ENCODE data around the gene AHNAK.
"Not testable (repeated sequence)": the region's sequence is repeated elsewhere in the genome, so short reads cannot be mapped to it uniquely, and the experiment has no call there.

AHNAK gene

GRCh38 chr11:62457478-62457877 is 89.1 kb downstream of the AHNAK start:
- DNase-seq (ENCODE audit: low spot score): no peak

DNA sequence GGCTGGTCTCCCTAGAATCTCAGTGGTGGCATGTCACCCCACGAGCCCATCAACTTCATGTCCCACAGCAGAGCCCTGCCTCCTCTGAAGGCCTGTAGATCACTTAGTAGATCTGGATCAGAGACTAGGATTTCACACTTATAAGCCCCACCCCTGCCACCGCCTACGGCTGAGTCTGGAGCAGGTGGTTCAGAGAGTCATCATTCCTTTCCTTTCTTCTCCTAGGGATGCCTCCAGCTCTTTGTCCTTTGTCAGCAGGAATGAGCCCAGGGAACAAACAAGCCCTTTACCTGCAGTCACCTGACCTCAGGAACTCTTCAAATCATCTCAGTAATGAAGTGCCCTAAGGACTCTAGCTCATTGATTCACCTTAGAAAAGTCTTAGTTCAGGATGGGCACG is 90.0 kb downstream of the AHNAK start:
- DNase-seq (ENCODE audit: low spot score): no peak

GRCh38 chr11:62452839-62453468 is 93.7 kb downstream of the AHNAK start:
- no peak for DNase-seq (ENCODE audit: low spot score)

DNA sequence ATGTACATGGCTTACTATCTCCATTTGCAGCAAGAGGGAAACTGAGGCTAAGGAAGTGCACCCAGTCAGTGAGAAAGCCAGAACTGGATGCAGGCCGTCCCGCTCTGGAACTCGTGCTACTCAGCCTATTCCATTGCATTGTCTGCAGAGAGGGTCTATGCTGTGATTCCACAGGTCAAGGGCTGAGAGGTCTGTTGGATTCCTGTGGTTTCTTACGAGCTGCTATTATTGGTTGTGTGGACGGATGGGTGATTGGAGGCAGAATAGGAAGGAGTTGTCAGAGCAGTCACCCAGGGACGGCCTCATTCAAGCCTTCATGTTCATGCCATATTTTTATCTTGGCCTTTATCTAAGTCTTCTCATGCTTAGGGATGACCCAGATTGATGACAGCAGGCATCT is 94.3 kb downstream of the AHNAK start:
- DNase-seq (ENCODE audit: low spot score): no peak

DNA sequence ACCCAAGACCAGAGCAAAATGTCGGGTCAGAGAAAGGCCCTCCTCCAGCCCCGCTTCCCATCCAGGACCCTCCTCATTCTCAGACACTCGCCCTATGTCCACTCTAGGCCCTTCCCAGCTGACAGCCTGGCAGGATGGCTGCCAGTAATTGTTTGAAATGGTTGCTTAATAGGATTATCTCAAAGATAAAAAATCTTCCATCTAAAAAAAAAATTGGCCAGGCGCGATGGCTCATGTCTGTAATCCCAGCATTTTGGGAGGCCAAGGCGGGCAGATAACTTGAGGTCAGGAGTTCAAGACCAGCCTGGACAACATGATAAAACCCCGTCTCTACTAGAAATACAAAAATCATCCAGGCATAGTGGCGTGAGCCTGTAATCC is 95.4 kb downstream of the AHNAK start:
- no peak for DNase-seq (ENCODE audit: low spot score)

DNA sequence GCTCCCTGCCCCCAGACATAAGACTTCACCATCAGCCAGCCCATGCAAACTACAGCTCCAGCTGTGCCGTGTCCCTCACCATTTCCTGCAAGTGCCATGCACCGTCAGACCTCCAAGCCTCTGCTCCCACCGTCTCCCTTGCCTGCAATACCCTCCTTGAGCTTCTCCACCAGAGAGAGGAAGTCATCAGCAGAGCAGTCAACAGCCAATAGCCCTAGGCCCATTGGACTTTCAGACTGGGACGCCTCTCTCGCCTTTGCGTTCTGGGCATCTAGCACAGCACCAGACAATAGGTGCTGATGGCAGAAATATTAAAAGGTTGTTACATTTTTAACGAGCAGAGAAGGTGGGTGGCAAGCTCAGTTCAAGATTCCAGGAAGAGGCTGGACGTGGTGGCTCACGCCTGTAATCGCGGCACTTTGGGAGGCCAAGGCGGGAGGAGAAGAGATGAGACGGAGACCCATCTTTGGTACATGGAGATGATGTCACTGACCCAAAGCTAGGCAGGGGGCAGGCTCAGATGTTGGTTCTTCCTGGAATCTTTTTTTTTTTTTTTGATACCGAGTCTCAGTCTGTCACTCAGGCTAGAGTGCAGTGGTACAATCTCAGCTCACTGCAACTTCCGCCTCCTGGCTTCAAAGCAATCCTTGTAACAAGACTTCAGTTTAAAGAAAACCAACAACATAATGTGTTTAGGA is 95.9 kb downstream of the AHNAK start:
- DNase-seq (ENCODE audit: low spot score): no peak

DNA sequence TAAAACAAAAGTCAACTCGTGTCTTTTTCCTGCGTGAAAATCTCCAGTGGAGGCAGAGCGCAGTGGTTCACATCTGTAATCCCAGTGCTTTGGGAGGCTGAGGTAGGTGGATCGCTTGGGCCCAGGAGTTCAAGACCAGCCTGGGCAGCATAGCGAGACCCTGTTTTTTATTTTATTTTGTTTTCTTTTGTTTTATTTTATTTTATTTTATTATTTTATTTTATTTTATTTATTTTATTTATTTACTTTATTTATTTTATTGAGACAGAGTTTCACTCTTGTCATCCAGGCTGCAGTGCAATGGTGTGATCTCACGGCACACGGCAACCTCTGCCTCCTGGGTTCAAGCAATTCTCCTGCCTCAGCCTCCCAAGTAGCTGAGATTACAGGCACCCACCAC is 96.7 kb downstream of the AHNAK start:
- DNase-seq (ENCODE audit: low spot score): not testable (repeated sequence)

- DNase-seq (ENCODE audit: low spot score): no peak
These were observed 97.2 kb downstream of the AHNAK start for GRCh38 chr11:62449451-62449851.

- no peak for DNase-seq (ENCODE audit: low spot score)
These were observed 100.5 kb downstream of the AHNAK start for GRCh38 chr11:62446091-62446490.

- DNase-seq (ENCODE audit: low spot score): no peak
These were observed 101.3 kb downstream of the AHNAK start for GRCh38 chr11:62445314-62445740.

- DNase-seq (ENCODE audit: low spot score): no peak
These were observed 101.8 kb downstream of the AHNAK start for GRCh38 chr11:62444835-62445234.

GRCh38 chr11:62444236-62444833 is 102.3 kb downstream of the AHNAK start:
- no peak for DNase-seq (ENCODE audit: low spot score)

DNA sequence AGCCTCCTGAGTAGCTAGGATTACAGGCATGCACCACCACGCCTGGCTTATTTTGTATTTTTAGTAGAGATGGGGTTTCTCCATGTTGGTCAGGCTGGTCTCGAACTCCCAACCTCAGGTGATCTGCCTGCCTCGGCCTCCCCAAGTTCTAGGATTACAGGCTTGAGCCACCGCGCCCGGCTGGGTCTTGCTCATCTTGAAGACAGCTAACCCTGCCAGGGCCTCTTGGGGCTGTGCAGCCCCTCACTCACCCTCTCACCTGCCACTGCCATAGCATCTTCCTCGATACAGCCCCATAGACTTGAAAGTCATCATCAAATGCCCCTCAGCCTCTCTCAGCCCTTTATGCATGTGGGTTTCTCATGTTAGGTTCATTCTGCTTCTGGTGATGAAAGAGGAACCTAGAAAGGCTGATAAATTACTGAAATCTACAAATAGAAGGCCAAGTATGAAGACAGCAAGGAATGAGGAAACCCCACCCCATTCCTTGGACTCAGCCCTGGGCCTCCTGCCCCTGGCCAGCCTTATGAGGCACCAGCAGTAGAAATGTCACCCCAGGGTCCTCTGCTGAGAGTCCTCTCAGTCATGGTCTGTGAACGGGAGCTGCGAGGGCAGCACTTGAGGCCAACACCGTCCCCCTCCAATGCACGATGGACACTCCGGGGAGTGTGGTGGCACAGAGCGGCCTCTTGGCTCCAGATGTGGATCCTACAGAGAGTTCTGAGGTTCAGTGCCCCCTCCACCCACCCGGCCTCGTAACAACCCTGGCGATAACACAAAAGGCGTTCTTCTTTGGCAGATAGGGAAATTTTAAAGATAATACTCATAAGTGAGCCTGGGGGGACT is 103.0 kb downstream of the AHNAK start:
- DNase-seq (ENCODE audit: low spot score): no peak

DNA sequence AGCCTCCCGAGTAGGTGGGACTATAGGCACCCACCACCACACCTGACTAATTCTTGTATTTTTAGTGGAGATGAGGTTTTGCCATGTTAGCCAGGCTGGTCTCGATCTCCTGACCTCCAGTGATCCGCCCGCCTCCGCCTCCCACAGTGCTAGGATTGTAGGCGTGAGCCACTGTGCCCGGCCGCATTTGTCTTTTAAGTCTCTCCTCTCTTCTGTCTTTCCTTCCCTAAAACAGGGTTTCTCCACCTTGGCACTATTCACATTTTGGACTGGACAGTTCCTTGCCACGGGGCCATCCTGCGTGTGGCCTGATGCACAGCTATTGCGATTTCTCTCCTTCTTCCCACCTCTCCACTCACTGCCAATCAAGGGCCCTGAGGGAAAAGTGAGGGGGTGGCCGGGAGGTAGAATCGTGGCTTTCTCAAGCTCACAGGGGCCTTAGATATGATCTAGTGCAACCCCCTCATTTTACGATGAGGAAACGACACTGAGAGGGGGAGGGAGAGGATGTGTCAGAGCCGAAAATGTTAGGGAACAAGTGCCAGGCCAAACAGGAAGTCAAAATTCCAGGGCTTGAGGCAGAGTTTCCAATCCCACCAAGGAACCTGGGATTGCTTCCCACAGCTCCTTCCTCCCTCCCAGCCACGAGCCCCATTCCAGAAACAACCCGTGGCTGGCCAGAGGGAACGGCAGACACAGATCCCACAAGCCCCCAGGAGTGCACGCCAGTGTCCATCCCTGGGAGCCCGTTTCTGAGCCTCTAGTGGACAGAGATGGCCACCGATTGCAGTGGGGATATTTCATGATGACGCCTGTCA is 106.6 kb downstream of the AHNAK start:
- no peak for DNase-seq (ENCODE audit: low spot score)

GRCh38 chr11:62438641-62439040 is 108.0 kb downstream of the AHNAK start:
- no peak for DNase-seq (ENCODE audit: low spot score)

DNA sequence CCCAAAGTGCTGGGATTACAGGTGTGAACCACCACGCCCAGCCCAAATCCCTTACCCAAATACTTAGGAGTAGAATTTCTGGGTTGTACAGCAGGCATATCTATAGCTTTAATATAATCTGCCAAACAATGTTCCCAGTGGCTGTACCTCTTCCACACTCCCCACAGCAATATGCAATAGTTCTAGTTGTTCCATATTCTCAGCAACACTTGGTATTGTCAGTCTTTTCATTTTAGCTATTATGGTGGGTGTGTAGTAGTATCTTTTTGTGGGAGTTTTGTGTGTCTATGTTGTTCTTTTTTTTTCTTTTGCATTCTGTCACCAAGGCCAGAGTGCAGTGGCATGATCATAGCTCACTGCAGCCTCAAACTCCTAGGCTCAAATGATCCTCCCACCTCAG is 109.0 kb downstream of the AHNAK start:
- no peak for DNase-seq (ENCODE audit: low spot score)

DNA sequence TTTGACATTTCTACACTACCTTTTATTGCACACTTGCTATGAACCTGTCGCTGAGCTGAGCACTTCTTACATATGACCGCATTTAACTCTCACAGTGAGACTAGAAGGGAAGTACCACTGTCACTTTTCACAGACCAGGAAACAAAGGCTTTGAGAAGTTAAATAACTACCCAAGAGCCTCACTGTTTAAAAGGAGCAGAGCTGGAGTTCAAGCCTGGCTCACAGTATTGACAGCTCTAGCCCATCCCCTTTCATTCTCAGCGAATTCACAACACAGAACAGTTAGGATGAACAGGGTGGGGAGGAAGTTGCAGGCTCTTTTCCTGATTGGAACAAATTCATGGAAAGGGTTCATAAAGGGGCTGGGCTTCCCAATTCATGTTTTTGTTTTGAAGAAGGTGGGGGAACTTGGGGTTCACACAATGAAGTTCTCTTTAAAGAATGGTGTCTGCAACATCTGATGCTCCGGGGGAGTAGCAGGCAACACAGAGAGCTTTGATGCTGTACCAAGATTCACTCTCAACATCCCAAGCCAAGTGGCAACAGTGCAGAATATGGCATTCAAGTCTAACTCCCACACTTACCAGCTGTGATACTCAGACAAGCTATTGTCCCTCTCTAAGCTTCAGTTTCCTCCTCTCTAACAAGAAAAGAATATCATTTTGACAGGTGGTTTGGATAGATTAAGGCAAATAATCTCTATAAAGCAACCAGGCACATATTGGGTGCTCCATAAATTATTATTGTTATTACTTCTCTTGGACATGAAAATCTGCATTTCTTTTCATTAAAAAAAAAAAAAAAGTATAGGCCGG is 110.6 kb downstream of the AHNAK start:
- no peak for DNase-seq (ENCODE audit: low spot score)

DNA sequence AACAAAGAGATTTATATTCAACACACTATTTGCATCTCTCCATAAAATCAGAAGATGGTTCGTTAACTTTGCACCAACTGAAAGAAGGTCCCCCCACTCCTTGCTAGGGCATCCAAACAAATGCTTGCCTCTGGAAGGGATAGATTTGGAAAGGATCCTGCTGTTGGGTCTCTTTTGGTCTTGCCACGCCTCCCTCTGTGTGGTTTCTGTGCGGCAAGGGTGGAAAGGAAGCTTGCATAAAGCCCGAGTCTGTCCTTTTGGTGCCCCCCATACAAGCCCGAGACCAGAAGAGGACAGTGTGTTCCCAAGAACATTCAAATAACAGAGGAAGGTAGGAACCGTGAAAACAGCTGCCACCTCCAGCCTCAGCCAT is 112.7 kb downstream of the AHNAK start:
- DNase-seq (ENCODE audit: low spot score): no peak

DNA sequence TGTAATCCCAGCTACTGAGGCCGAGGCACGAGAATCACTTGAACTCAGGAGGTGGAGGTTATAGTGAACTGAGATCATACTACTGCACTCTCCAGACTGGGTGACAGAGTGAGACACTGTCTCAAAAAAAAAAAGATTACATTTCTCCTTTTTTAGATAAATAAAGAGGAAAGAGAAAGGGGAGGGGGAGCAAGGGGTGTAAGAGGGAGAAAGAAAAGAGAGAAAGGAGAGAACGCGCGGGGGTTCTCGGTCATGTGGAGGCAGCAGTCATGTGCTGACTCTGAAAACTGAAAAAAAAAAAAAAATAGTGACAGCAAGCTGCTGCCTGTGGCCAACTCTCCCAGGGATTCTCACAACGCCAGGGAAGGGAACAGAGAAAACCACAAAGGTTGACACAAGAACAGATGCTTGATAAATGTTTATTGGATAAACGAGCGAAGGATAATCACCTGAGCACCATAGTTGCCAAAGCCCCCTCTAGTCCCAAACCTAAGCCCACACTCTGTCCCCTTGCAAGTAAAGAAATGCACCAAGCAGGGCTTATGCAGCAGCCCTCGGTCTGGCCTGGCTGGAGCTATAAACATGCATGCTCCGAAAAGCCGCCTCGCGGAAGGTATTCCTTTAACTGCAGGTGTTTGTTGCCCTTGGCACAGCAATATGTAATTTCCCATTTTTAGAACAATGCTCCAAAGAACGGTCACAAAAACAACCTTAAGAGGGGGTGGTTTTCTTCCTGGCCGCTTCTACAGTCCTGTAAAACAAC is 113.3 kb downstream of the AHNAK start:
- no peak for DNase-seq (ENCODE audit: low spot score)

GRCh38 chr11:62432695-62433094 is 113.9 kb downstream of the AHNAK start:
- DNase-seq (ENCODE audit: low spot score): peak; percentile 32
